GM12872 (cell line): Measurements from ENCODE around the gene GSTA4.

ENCODE experiments used
- TF ChIP-seq, protein P1 (sequence below): IDR thresholded peaks from 3 replicates; pipeline ENCODE4 v1.5.1; 2011; ENCODE audit warnings: low read depth, mild to moderate bottlenecking, low read length, moderate library complexity; ENCODE audit not compliant: insufficient read depth

GSTA4 gene

GRCh38 chr6:53011979-53012378, 16.9 kb upstream of the GSTA4 start:
- TF ChIP-seq, protein P1, sequence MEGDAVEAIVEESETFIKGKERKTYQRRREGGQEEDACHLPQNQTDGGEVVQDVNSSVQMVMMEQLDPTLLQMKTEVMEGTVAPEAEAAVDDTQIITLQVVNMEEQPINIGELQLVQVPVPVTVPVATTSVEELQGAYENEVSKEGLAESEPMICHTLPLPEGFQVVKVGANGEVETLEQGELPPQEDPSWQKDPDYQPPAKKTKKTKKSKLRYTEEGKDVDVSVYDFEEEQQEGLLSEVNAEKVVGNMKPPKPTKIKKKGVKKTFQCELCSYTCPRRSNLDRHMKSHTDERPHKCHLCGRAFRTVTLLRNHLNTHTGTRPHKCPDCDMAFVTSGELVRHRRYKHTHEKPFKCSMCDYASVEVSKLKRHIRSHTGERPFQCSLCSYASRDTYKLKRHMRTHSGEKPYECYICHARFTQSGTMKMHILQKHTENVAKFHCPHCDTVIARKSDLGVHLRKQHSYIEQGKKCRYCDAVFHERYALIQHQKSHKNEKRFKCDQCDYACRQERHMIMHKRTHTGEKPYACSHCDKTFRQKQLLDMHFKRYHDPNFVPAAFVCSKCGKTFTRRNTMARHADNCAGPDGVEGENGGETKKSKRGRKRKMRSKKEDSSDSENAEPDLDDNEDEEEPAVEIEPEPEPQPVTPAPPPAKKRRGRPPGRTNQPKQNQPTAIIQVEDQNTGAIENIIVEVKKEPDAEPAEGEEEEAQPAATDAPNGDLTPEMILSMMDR = no peak

DNA sequence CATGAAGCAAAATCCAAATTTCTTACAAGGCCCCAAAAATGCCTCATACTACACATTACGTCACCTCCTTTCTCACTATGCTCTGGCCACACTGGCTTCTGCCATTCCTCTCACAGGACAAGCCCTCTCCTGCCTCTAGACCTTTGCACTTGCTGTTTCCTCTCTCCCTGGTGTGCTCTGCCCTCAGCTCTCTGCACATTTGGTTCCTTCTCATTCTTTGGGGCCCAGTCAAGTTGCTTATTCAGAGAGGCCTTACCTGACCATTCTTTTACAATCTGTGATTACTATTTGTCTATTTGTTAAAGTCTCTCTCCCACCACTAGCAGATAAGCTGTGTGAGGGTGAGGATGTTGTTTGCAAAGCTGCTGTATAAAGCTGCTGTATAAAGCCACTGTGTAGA, 15.4 kb upstream of the GSTA4 start:
- TF ChIP-seq, protein P1 = no peak

GRCh38 chr6:53009511-53009910, 14.4 kb upstream of the GSTA4 start:
- TF ChIP-seq, protein P1 = no peak

- TF ChIP-seq, protein P1 = no peak
Measured at GRCh38 chr6:53009056-53009455, 14.0 kb upstream of the GSTA4 start.

- TF ChIP-seq, protein P1 = no peak
Measured at GRCh38 chr6:53005663-53006250, 10.7 kb upstream of the GSTA4 start.

- TF ChIP-seq, protein P1 = no peak
Measured at GRCh38 chr6:52999456-52999855, 4.4 kb upstream of the GSTA4 start.

- TF ChIP-seq, protein P1 = no peak
Measured at GRCh38 chr6:52998603-52999002, 3.5 kb upstream of the GSTA4 start.
